OCI-LY3 (cell line): ENCODE measurements around the gene CPNE2.

ENCODE experiments used
- CTCF ChIP-seq: fragments of 200-600, 300-600 bp; sonication (generic); IDR thresholded peaks from 2 replicates; pipeline ENCODE4 v1.5.1; 2014; ENCODE audit warnings: antibody characterized with exemption, low read length, low read depth
- EZH2phosphoT487 ChIP-seq: fragments of 200-600 bp; shearing (Covaris generic); IDR thresholded peaks from 2 replicates; pipeline ENCODE4 v1.6.1; 2018; ENCODE audit warnings: antibody characterized with exemption, mixed run types, low read depth

- TF ChIP-seq CTCF (no peak), EZH2phosphoT487 (no peak)
Measured at GRCh38 chr16:57067347-57067746, 25.0 kb upstream of the CPNE2 start.
